Liver (tissue), 3 donors: Measurements from ENCODE around the gene NSMF.

Experiments
- ATF3 ChIP-seq: IDR thresholded peaks from 2 replicates; pipeline ENCODE4 v1.6.1; 2016; ENCODE audit warnings: antibody characterized with exemption
- CTCF ChIP-seq: fragments of 150-350 bp; IDR thresholded peaks from 2 replicates; pipeline ENCODE4 v1.5.1; 2017; ENCODE audit warnings: improper control_type of control experiment, low read depth, low read length; ENCODE audit not compliant: missing input control
- EGR1 ChIP-seq, 2 donors: IDR thresholded peaks; 2 replicates each; pipeline ENCODE4 v1.6.1; 2016 to 2018; ENCODE audit warnings: antibody characterized with exemption in 2 of 2, low read depth in 2 of 2
- FOXA2 ChIP-seq: IDR thresholded peaks from 2 replicates; pipeline ENCODE4 v1.6.1; 2016; ENCODE audit warnings: antibody characterized with exemption
- GABPA ChIP-seq, 2 donors: IDR thresholded peaks in 1 of 2; conservative IDR thresholded peaks in 1 of 2; 2 replicates each; pipeline ENCODE4 v1.6.1; 2016; ENCODE audit warnings: antibody characterized with exemption in 2 of 2, mild to moderate bottlenecking in 1 of 2, moderate library complexity in 1 of 2
- MAX ChIP-seq: IDR thresholded peaks from 2 replicates; pipeline ENCODE4 v1.6.1; 2016; ENCODE audit warnings: antibody characterized with exemption
- RAD21 ChIP-seq, 2 donors: IDR thresholded peaks; 2 replicates each; pipeline ENCODE4 v1.6.1; 2016; ENCODE audit warnings: antibody characterized with exemption in 2 of 2, mild to moderate bottlenecking in 2 of 2
- REST ChIP-seq: IDR thresholded peaks from 2 replicates; pipeline ENCODE4 v1.6.1; 2016; ENCODE audit warnings: antibody characterized with exemption, mild to moderate bottlenecking
- SP1 ChIP-seq: IDR thresholded peaks from 2 replicates; pipeline ENCODE4 v1.6.1; 2018; ENCODE audit warnings: antibody characterized with exemption, mild to moderate bottlenecking
- YY1 ChIP-seq: IDR thresholded peaks from 2 replicates; pipeline ENCODE4 v1.6.1; 2016; ENCODE audit warnings: antibody characterized with exemption, mild to moderate bottlenecking
- donor health status: healthy.
- donor health status: healthy.

- TF ChIP-seq CTCF (no peak), MAX (no peak), EGR1 (IDR thresholded peaks at IDR 0.05; ENCODE audit: low read depth in 2 of 2) (no peak), SP1 (no peak), YY1 (no peak), GABPA (IDR thresholded peaks at IDR 0.05 in 1 of 2, conservative IDR thresholded peaks at IDR 0.05 in 1 of 2) (no peak), FOXA2 (no peak), RAD21 (IDR thresholded peaks at IDR 0.05) (no peak), ATF3 (no peak), REST (no peak)
Observed at GRCh38 chr9:137455359-137455991, 3.7 kb downstream of the NSMF start.
